Naive B cell (primary cell): ENCODE results near the gene DNAJC16. TPM values are rescaled to one million over a fixed set of nuclear protein-coding genes. Genes with fewer than 3 reads are reported as not detected.
"Not testable (repeated sequence)": the region's sequence is repeated elsewhere in the genome, so short reads cannot be mapped to it uniquely, and the experiment has no call there.

ENCODE experiments used
- ATAC-seq, 2 donors: fragments of 150-1000 bp; cut with Tn5 transposase; 2 replicates each; pipeline ENCODE4 v1.10.0; 2021; ENCODE audit warnings: low read depth in 2 of 2, mild to moderate bottlenecking in 2 of 2, moderate library complexity in 2 of 2
- DNase-seq: peaks from one replicate; pipeline ENCODE4 v3.0.0; 2022
- H3K27ac Mint-ChIP-seq, 6 donors: one replicate each; pipeline ENCODE4 v1.8.0; 2020 to 2022; ENCODE audit warnings: mild to moderate bottlenecking in 6 of 6, mixed read lengths in 6 of 6, moderate library complexity in 5 of 6, inconsistent platforms in 2 of 6
- H3K27me3 Mint-ChIP-seq, 3 donors: one replicate each; pipeline ENCODE4 v1.8.0; 2021 to 2022; ENCODE audit warnings: mixed read lengths in 3 of 3, mild to moderate bottlenecking in 1 of 3
- H3K36me3 Mint-ChIP-seq, 2 donors: one replicate each; pipeline ENCODE4 v1.8.0; 2020 to 2022; ENCODE audit warnings: mixed read lengths in 2 of 2, inconsistent platforms in 1 of 2, mild to moderate bottlenecking in 1 of 2
- H3K4me1 Mint-ChIP-seq, 3 donors: one replicate each; pipeline ENCODE4 v1.8.0; 2020 to 2022; ENCODE audit warnings: mixed read lengths in 3 of 3, inconsistent platforms in 1 of 3, mild to moderate bottlenecking in 1 of 3, moderate library complexity in 1 of 3
- H3K4me3 Mint-ChIP-seq, 8 donors: one replicate each; pipeline ENCODE4 v1.8.0; 2020 to 2022; ENCODE audit warnings: mild to moderate bottlenecking in 8 of 8, mixed read lengths in 8 of 8, moderate library complexity in 8 of 8, inconsistent platforms in 2 of 8
- H3K9me3 Mint-ChIP-seq, 7 donors: one replicate each; pipeline ENCODE4 v1.8.0; 2020 to 2022; ENCODE audit warnings: mixed read lengths in 7 of 7, mild to moderate bottlenecking in 5 of 7, inconsistent platforms in 2 of 7, moderate library complexity in 1 of 7
- polyA plus RNA-seq, 6 donors: library from polyadenylated mRNA; unstranded; fragments of 300-500 nt; fragmentation: Illumina TruSeq; gene quantifications; one replicate each; pipeline ENCODE4 v1.2.3, GENCODE V29; 2021; ENCODE audit warnings: low read depth in 6 of 6

Gene DNAJC16
- polyA plus RNA-seq, 6 donors from 2014 or later = 8.5 to 15.4 (median 14.4) TPM

GRCh38 chr1:15513919-15514318 is 12.7 kb upstream of the DNAJC16 start:
- H3K36me3 Mint-ChIP-seq = peaks cover 9 to 17% of the 10 kb centered on the region in 2 donors

GRCh38 chr1:15514557-15514956 is 12.1 kb upstream of the DNAJC16 start:
- peaks cover 17 to 45% (median 23%) of the 10 kb centered on the region in 3 donors for H3K4me1 Mint-ChIP-seq
- H3K27ac Mint-ChIP-seq = peak overlapping the region in 1 of 6 donors; percentile 82
- peaks cover 9 to 17% of the 10 kb centered on the region in 2 donors for H3K36me3 Mint-ChIP-seq
- H3K9me3 Mint-ChIP-seq, H3K4me3 Mint-ChIP-seq, ATAC-seq, H3K27me3 Mint-ChIP-seq, DNase-seq: not testable (repeated sequence)

More at GRCh38 chr1:15513919-15514318, 12.7 kb upstream of the DNAJC16 start:
- peaks cover 21 to 44% (median 23%) of the 10 kb centered on the region in 3 donors for H3K4me1 Mint-ChIP-seq
- ATAC-seq (no peak), DNase-seq (no peak)
- no peaks in the 10 kb centered on the region for H3K27me3 Mint-ChIP-seq
- no peak overlapping the region for H3K4me3 Mint-ChIP-seq
- H3K27ac Mint-ChIP-seq = peak overlapping the region in 1 of 6 donors; percentile 51
- H3K9me3 Mint-ChIP-seq = no peaks in the 10 kb centered on the region

- ATAC-seq (peak; percentile 32 to 60), DNase-seq (no peak)
- Mint-ChIP-seq H3K9me3 (no peaks in the 10 kb centered on the region), H3K27ac (peak overlapping the region in 5 of 6 donors; percentile 13 to 73 (median 30)), H3K4me1 (peaks cover 16 to 47% (median 24%) of the 10 kb centered on the region in 3 donors), H3K36me3 (peaks cover 9 to 17% of the 10 kb centered on the region in 2 donors), H3K27me3 (no peaks in the 10 kb centered on the region), H3K4me3 (peak overlapping the region in 2 of 8 donors; percentile 4 to 35)
Measured at GRCh38 chr1:15515022-15515663, 11.5 kb upstream of the DNAJC16 start.

DNA sequence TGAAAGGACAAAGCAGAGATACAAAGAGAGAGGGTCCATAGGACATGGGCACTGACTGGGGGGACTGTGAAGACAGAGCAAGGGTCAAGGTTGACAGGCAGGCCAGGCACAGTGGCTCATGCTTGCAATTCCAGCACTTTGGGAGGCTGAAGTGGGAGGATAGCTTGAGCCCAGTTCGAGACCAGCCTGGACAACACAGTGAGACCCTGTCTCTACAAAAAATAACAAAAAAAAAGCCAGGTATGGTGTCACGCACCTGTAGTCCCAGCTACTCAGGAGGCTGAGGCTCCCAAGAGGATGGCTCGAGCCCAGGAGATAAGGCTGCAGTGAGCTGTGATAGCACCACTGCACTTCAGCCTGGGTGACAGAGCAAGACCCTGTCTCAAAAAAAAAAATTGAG is 7.0 kb upstream of the DNAJC16 start:
- Mint-ChIP-seq H3K27ac (peak overlapping the region in 2 of 6 donors; percentile 85 to 93), H3K36me3 (peaks cover 5 to 9% of the 10 kb centered on the region in 2 donors), H3K4me1 (peaks cover 22 to 51% (median 29%) of the 10 kb centered on the region in 3 donors), H3K9me3 (no peaks in the 10 kb centered on the region), H3K27me3 (no peaks in the 10 kb centered on the region), H3K4me3 (peak overlapping the region in 1 of 8 donors; percentile 30)
- DNase-seq (no peak), ATAC-seq (no peak)

- Mint-ChIP-seq H3K4me3 (peak overlapping the region in 1 of 8 donors; percentile 55), H3K4me1 (peaks cover 30 to 54% (median 31%) of the 10 kb centered on the region in 3 donors), H3K27ac (peak overlapping the region in 3 of 6 donors; percentile 52 to 63 (median 63))
- H3K9me3 Mint-ChIP-seq, DNase-seq, H3K27me3 Mint-ChIP-seq, H3K36me3 Mint-ChIP-seq, ATAC-seq: not testable (repeated sequence)
Measured at GRCh38 chr1:15521206-15521906, 5.3 kb upstream of the DNAJC16 start.

GRCh38 chr1:15522551-15522950 is 4.1 kb upstream of the DNAJC16 start:
- ATAC-seq = no peak
- peaks cover 0 to under 1% of the 10 kb centered on the region in 2 donors for H3K36me3 Mint-ChIP-seq
- DNase-seq = no peak
- peak overlapping the region in 3 of 8 donors; percentile 39 to 95 (median 89) for H3K4me3 Mint-ChIP-seq
- H3K9me3 Mint-ChIP-seq = no peaks in the 10 kb centered on the region
- peak overlapping the region in 2 of 6 donors; percentile 69 to 99 for H3K27ac Mint-ChIP-seq
- peaks cover 31 to 56% (median 38%) of the 10 kb centered on the region in 3 donors for H3K4me1 Mint-ChIP-seq
- H3K27me3 Mint-ChIP-seq = no peaks in the 10 kb centered on the region

DNA sequence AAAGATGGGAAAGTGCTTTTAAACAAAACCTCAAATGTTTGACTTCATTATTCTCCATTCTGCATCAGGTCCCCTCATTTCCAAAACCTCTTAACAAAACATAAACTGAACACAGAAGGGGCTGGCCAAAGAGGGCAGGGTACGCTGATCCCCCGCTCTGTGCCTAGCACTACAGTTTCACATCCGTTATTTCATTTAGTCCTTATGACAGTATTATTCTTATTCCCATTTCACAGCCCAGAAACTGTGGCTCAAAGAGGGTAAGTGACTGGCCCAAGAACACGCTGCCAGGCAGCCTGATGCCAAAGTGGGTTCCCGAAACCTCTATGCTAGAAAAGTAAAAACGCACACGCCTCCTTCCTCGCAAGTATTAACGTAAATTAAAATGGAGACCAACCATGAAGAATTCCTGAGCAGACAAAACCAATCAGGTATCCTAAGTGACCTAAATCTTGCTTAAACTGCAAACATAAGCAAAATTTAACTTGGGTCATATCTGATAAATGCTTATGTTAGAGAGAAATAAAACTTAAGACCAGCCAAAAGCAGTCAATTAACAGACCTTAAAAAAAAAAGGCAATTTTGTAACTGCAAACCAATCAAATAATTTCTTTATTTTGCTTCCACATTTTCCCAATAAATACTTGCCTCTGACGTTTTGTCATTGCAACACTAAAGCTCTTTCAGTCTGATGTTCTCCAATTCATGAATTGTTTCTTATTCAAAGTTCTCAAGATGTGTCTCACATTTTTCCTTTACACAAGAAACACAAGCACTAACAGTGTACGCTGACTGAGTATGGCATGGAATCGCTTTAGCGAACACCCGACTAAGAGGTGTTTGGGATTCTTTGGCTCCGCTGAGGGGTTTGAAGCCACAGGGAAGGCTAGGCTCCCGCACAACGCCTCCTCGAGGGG is 3.3 kb upstream of the DNAJC16 start:
- peaks cover 37 to 58% (median 46%) of the 10 kb centered on the region in 3 donors for H3K4me1 Mint-ChIP-seq
- H3K27ac Mint-ChIP-seq = peak overlapping the region; percentile 99 to 100 (median 100)
- no peaks in the 10 kb centered on the region for H3K9me3 Mint-ChIP-seq
- peak overlapping the region; percentile 82 to 98 (median 94) for H3K4me3 Mint-ChIP-seq
- no peaks in the 10 kb centered on the region for H3K27me3 Mint-ChIP-seq
- ATAC-seq (no peak), DNase-seq (no peak)
- H3K36me3 Mint-ChIP-seq = no peaks in the 10 kb centered on the region

DNA sequence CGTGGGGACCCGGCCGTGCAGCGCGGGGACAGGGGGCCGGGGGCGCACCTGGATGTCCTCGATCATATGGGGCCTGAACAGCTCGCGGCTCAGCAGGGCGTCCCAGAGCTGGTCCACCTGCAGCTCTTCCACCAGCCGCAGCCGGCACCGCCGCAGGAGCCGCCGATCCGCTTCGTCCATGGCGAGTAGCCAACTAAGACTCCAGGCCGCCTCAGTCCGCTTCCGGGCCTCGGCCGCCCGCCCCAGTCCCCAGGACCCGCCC is 2.7 kb upstream of the DNAJC16 start, which contains the start of gene CASP9:
TSS of gene CASP9 (minus strand) at position 195 of the 262 bp plus-strand sequence. CDS start at position 180, 15 bp downstream.
- peak within 1 kb of the TSS; percentile 82 to 98 (median 94) for H3K4me3 Mint-ChIP-seq
- H3K27me3 Mint-ChIP-seq = no peaks in the 10 kb centered on the region
- H3K9me3 Mint-ChIP-seq = no peaks in the 10 kb centered on the region
- ATAC-seq (no peak), DNase-seq (no peak)
- no peaks in the 10 kb centered on the region for H3K36me3 Mint-ChIP-seq
- H3K27ac Mint-ChIP-seq = peak within 1 kb of the TSS; percentile 99 to 100 (median 100)
- H3K4me1 Mint-ChIP-seq = peaks cover 41 to 57% (median 46%) of the 10 kb centered on the region in 3 donors

DNA sequence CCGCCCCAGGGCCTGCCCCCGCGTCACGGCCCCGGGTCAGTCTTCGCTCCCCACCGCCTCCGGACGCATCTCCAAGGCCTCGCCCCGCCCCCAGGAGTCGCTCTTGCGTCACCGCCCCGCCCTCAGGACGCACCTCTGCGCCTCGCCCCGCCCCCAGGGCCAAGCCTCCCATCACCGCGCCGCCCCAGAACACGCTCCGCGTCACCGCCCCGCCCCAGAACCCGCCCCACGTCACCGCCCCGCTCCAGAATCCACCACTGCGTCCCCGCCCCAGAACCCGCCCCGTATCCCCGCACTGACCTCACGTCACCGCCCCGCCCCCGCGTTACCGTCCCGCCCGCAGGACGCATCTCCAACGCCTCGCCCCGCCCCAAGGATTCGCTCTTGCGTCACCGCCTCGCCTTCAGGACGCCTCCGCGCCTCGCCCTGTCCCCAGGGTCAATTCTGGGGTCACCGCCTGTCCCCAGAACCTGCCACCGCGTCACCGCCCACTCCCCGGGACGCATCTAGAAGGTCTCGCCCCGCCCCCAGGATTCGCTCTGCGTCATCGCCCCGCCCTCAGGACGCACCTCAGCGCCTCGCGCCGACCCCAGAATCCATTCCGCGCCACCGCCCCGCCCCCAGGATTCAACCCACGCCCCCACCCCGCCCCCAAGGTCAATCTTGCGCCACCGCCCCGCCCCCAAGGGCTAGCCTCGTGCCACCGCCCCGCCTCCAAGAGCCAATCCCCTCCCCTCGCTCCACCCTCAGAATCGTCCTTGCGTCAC is 2.2 kb upstream of the DNAJC16 start:
- H3K4me1 Mint-ChIP-seq = peaks cover 39 to 56% (median 46%) of the 10 kb centered on the region in 3 donors

GRCh38 chr1:15525050-15526020 is 1.3 kb upstream of the DNAJC16 start:
- H3K27me3 Mint-ChIP-seq = no peaks in the 10 kb centered on the region
- peak overlapping the region; percentile 99 to 100 (median 100) for H3K27ac Mint-ChIP-seq
- H3K4me3 Mint-ChIP-seq = peak overlapping the region; percentile 82 to 98 (median 94)
- no peaks in the 10 kb centered on the region for H3K36me3 Mint-ChIP-seq
- no peak for DNase-seq
- peak; percentile 44 to 53 for ATAC-seq
- no peaks in the 10 kb centered on the region for H3K9me3 Mint-ChIP-seq
- H3K4me1 Mint-ChIP-seq = peaks cover 37 to 53% (median 46%) of the 10 kb centered on the region in 3 donors

More for the DNA sequence above, 2.2 kb upstream of the DNAJC16 start:
- Mint-ChIP-seq H3K27ac (peak overlapping the region; percentile 99 to 100 (median 100)), H3K27me3 (no peaks in the 10 kb centered on the region), H3K9me3 (no peaks in the 10 kb centered on the region), H3K36me3 (no peaks in the 10 kb centered on the region), H3K4me3 (peak overlapping the region; percentile 82 to 98 (median 94))
- peak; percentile 99 for DNase-seq
- ATAC-seq = peak; percentile 54 to 57

DNA sequence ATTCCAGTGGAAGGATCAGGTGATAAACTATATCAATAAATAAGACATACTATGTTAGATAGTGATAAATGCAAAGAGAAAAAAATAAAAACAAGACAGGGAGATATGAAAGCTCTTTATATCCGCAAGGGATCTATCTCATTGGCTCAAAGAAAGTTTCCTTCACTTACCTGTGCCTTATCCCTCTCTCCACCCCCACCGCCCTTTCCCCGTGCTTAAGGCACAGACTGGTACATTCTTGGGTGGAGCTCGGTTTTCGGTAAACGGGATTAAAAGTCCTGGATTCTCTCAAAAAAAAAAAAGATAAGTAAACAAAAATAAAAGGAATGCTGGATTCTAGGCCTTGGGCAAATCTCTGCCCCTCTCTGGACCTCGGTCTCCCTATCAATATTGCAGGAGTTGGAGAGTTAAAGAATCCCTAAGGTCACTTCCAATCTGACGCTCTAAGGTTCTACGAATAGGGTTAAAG is 593 bp upstream of the DNAJC16 start:
- Mint-ChIP-seq H3K4me1 (peaks cover 37 to 61% (median 51%) of the 10 kb centered on the region in 3 donors), H3K9me3 (no peaks in the 10 kb centered on the region), H3K4me3 (peak overlapping the region; percentile 82 to 98 (median 94)), H3K27me3 (no peaks in the 10 kb centered on the region), H3K36me3 (no peaks in the 10 kb centered on the region), H3K27ac (peak overlapping the region; percentile 99 to 100 (median 100))
- ATAC-seq (no peak), DNase-seq (no peak)
